Stimulated activated CD8-positive, alpha-beta memory T cell treated with anti-CD3 and anti-CD28 coated beads, Interleukin-15, amount 100 ng/mL, for 48 hours (primary cell): Measurements from ENCODE around the gene PHLDA2.

Source experiments
- DNase-seq, 2 donors: peaks; one replicate each; pipeline ENCODE4 v3.0.0-alpha.2; 2020; ENCODE audit warnings: low read depth in 2 of 2

The PHLDA2 gene

GRCh38 chr11:2929950-2930703, 907 bp upstream of the PHLDA2 start:
- DNase-seq, result peak; percentile 37 to 56

DNA sequence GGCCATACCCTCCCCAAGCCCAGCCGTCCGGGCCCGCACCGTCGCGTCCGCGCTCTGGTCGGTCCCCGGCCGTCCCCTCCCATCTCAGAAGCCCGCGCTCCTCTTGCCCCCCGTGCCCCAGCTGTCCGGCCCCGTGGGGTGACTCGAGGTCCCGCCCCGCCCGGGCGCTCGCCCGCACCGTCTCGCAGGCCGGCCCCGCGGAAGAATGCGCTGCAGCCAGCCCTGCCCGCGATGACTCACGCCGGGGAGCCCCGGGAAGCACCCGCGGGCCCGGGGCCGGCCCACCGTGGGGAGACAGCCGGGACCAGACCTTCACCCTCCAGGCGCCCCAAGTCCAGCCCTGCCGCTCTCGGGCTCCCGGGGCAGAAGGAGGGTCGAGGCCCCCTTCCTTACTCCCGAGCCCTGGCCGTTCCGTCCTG, 320 bp upstream of the PHLDA2 start:
- peak; percentile 39 to 44 for DNase-seq

GRCh38 chr11:2927851-2928604, 1.2 kb downstream of the PHLDA2 start:
- no peak for DNase-seq

GRCh38 chr11:2927121-2927800, 2.0 kb downstream of the PHLDA2 start:
- no peak for DNase-seq

DNA sequence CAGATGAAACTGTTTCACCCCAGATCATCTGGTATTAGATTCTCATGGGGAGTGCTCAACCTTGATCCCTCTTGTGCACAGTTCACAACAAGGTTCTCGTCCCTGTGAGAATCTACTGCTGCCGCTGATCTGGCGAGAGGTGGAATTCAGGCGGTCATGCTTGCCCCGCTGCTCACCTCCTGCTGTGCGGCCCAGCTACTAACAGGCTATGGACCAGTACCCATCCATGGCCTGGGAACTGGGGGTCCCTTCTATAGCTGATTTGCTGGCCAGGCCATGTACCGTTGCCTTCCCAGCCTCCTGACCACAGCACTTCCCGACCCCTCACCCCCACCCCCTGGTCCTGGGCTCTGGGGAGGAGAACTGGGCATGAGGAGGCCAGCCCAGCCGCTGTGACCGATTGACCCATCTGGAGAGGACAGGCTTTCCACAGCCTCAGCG, 2.6 kb downstream of the PHLDA2 start:
- DNase-seq, result no peak

DNA sequence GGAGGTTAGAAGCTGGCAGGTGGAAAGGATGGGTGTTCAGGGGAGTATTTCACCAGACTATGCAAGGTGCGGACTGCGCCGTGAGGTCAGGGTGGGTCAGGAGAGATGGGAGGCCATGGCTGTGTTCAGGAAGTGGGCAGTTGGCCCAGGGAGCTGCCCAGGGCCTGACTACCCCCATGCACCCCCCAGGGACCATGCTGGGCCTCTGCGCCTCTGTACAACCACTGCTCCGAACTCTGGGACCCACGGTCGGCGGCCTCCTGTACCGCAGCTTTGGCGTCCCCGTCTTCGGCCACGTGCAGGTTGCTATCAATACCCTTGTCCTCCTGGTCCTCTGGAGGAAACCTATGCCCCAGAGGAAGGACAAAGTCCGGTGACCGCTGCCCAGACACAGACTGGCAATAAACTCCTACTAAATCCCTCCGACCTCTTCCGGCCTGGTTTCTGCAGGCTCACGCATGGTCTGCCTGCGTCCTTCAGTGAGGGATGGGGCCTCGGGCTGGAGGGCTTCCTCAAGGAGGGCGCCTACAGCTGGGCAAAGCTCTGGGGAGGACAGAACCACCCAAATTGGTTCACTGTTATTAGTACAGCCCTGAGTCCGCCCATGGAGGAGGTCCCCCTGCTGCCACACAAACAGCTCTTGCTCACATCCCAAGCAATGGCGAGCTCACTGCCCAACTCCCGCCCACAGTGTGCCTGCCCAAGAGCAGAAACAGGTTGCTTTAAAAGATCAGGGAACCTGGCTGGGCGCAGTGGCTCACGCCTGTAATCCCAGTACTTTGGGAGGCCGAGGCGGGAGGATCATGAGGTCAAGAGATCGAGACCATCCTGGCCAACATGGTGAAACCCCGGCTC, 4.2 kb downstream of the PHLDA2 start:
- no peak for DNase-seq

DNA sequence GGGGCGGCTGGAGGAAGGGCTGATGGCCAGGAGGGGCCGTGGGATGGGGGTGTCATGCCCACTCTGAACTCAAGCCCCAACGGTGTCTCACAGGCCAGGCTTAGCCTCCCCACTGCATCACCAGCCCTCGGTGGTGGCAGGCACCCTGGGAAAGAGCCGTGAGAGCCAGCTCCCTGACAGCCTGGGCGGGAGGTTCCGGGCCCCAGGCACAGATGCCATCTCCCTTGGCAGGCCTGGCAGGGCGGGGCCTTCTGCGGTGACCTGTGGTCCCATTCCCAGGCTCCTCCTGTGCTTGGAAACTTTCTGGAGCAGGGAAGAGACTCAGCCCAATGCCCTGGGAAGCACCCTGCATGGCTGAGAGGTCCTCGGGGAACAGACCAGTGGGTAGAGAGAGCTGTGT, 4.8 kb downstream of the PHLDA2 start:
- DNase-seq, result no peak

- no peak for DNase-seq
Measured at GRCh38 chr11:2923446-2924375, 5.5 kb downstream of the PHLDA2 start.

DNA sequence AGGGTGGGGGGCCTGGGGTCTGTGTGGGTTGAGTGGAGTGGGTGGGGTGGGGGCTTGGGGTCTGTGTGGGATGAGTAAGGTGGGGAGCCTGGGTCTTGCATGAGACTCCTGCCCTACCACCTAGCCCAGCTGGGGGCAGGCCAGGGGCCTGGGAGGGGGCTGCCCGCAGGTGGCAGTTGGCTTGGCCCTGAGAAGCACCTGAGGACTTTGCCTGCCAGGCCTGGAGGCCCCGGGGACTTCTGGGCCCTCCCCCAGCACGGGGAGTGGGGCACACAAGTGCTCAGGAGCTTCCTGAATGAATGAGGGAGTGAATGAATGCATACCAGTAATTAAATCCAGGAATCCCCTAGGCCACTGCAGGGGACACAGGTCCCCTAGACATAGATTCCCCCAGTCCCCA, 6.6 kb downstream of the PHLDA2 start:
- DNase-seq, result no peak

GRCh38 chr11:2921742-2922493, 7.3 kb downstream of the PHLDA2 start:
- DNase-seq, result no peak

DNA sequence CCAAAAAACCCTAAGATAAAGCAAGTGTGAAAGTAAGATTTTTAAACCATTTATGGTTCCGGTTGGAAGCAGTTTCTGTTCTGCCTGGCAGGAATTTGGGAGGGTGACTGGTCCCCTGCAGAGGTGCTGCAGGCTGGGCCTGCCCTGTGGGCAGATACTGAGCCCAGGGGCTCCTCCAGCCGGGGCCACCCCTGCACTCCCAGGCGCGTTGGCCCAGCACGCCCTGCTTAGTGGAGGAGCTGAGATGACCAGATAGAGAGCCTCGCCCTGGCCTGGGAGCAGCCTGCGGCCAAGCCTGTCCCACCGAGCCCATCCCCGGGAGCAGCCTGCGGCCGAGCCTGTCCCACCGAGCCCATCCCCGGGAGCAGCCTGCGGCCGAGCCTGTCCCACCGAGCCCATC, 8.0 kb downstream of the PHLDA2 start:
- no peak for DNase-seq

DNA sequence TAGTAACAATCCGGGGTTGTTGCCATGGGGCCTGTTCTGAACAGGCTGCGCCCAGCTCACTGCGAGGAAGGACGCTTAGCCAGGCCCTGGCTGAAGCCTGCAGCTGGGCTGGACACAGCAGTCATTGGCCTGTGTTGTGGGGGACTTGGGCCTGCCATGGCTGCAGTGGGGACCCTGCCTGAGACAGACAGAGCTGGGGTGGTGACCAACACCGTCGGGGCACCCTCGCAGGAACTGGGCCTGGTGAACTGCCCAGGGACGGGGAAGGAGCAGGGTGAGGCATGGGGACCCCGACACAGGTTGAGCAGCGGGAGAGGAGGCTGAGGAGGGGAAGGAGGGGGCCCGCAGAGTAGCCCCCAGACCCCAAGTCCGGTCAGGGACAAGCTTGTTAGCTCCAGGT, 8.9 kb downstream of the PHLDA2 start:
- no peak for DNase-seq

DNA sequence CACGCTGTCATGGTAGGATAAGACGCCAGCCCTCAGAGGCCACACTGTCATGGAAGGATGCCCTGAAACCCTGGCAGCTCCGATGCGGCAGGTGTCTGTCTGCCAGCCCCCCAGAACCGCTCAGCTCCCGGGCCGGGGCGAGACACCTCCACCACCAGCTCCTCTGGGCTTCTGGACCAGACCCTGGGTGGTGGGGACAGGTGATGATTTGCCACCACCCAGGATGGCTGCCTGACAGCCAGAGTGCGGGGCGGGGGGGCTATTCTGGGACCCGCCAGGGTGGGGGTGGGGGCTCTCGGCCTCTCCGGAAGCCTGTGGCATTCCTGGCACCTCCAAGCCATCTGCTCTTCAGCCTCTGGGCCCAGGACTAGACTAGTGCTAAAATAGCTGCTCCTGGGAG, 9.4 kb downstream of the PHLDA2 start:
- no peak for DNase-seq

DNA sequence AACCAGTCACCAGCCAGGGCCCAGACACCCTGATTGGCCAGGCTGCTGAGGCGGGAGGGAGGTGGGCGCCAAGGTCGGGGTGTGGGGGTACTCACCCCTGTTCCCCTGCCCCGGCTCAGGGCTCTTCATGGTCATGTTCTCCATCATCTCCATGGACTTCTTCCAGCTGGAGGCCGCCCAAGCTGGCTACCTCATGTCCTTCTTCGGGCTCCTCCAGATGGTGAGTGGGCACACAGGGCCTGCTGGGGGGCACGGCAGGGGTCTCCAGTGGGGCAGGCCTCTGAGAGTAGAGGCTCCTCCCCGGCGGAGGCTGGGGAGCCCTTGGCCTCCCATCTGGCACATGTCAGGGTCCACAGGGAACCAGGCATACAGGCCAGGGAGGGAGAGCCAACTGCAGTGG, 10.0 kb downstream of the PHLDA2 start:
- DNase-seq, result no peak

GRCh38 chr11:2917842-2918490, 11.3 kb downstream of the PHLDA2 start:
- DNase-seq, result no peak

GRCh38 chr11:2916892-2917645, 12.2 kb downstream of the PHLDA2 start:
- no peak for DNase-seq

DNA sequence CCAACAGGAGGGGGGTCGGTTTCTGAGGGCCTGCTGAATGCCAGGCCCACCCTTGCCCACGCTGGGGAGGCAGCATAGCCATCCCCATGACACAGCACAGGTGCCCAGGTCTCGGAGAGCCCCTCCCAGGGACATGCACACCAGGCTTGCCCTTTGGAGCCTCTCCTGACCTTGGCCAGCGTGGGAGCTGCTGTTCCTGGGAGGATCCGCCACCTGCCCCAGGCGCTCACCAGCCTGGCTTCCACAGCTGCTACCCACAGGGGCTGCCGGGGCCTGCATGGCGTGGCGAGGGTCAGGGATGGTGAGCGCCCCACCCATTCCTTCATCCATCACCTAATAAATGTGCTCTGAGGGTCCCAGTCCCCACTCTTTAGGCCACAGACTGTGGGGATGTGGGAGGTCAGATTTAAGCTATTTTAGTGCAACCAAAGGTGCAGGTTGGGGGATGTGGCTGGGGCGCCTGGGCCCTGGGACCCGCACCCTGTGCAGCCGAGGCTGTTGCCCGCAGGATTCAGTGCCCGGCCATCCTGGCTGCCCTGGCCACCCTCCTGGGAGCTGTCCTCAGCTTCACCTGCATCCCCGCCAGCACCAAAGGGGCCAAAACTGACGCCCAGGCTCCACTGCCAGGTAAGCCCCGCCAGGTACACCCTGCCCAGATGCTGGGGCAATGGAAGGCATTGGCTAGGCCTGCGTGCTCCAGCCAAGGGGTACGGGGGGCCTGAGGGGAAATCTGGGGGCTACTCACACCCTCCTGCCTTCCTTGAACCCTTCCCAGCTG, 12.9 kb downstream of the PHLDA2 start:
- DNase-seq, result no peak

GRCh38 chr11:2915473-2915872, 13.7 kb downstream of the PHLDA2 start:
- no peak for DNase-seq
